ENCODE measurements around the gene SLC22A1.

GRCh38 chr6:160137130-160137988 lies 15.7 kb downstream of the SLC22A1 start:
- TF ChIP-seq CTCF (IDR thresholded peaks at IDR 0.05; ENCODE audit: extremely low read depth in 1 of 2, insufficient read depth in 1 of 2, low read depth in 1 of 2, low read length in 2 of 2) (no peak), JUN (IDR thresholded peaks at IDR 0.05; ENCODE audit: borderline replicate concordance, insufficient read depth, insufficient read length, low read depth) (no peak), EZH2 (IDR thresholded peaks at IDR 0.05; ENCODE audit: borderline replicate concordance, low read depth, low read length, severe bottlenecking) (no peak), POLR2AphosphoS5 (IDR thresholded peaks at IDR 0.05; ENCODE audit: insufficient read depth, low read depth, low read length) (no peak), POLR2A (IDR thresholded peaks at IDR 0.05; ENCODE audit: low read depth, low read length) (no peak), MAX (IDR thresholded peaks at IDR 0.05; ENCODE audit: insufficient read depth, insufficient read length) (no peak), GATA2 (IDR thresholded peaks at IDR 0.05; ENCODE audit: insufficient read depth, insufficient read length, low read depth, low read length) (no peak), MYC (IDR thresholded peaks at IDR 0.05; ENCODE audit: low read depth, low read length) (no peak)

Measured in endothelial cell of umbilical vein (primary cell).